Stomach smooth muscle (tissue), 2 donors: ENCODE data around the gene SLU7.

Experiments
- H3K27ac ChIP-seq: one replicate; pipeline ENCODE4 v1.7.0; 2013; ENCODE audit warnings: mild to moderate bottlenecking, low read length, inconsistent platforms
- H3K27me3 ChIP-seq, 2 donors: one replicate each; pipeline ENCODE4 v1.7.0; 2013; ENCODE audit warnings: low read length in 2 of 2; ENCODE audit not compliant: insufficient read depth in 2 of 2, control insufficient read depth in 1 of 2
- H3K36me3 ChIP-seq, 2 donors: one replicate each; pipeline ENCODE4 v1.7.0; 2013; ENCODE audit warnings: low read length in 2 of 2; ENCODE audit not compliant: control insufficient read depth in 2 of 2, insufficient read depth in 2 of 2
- H3K4me1 ChIP-seq: one replicate; pipeline ENCODE4 v1.7.0; 2013; ENCODE audit warnings: low read length; ENCODE audit not compliant: control insufficient read depth, insufficient read depth
- H3K4me3 ChIP-seq, 2 donors: one replicate each; pipeline ENCODE4 v1.7.0; 2013; ENCODE audit warnings: low read length in 2 of 2
- H3K9ac ChIP-seq, 2 donors: one replicate each; pipeline ENCODE4 v1.7.0; 2013; ENCODE audit warnings: low read length in 2 of 2, mild to moderate bottlenecking in 1 of 2
- H3K9me3 ChIP-seq, 2 donors: one replicate each; pipeline ENCODE4 v1.7.0; 2013; ENCODE audit warnings: low read length in 2 of 2; ENCODE audit not compliant: control insufficient read depth in 2 of 2
- donor health status: healthy.
- donor health status: Pancreatic carcinoma.

The SLU7 gene

DNA sequence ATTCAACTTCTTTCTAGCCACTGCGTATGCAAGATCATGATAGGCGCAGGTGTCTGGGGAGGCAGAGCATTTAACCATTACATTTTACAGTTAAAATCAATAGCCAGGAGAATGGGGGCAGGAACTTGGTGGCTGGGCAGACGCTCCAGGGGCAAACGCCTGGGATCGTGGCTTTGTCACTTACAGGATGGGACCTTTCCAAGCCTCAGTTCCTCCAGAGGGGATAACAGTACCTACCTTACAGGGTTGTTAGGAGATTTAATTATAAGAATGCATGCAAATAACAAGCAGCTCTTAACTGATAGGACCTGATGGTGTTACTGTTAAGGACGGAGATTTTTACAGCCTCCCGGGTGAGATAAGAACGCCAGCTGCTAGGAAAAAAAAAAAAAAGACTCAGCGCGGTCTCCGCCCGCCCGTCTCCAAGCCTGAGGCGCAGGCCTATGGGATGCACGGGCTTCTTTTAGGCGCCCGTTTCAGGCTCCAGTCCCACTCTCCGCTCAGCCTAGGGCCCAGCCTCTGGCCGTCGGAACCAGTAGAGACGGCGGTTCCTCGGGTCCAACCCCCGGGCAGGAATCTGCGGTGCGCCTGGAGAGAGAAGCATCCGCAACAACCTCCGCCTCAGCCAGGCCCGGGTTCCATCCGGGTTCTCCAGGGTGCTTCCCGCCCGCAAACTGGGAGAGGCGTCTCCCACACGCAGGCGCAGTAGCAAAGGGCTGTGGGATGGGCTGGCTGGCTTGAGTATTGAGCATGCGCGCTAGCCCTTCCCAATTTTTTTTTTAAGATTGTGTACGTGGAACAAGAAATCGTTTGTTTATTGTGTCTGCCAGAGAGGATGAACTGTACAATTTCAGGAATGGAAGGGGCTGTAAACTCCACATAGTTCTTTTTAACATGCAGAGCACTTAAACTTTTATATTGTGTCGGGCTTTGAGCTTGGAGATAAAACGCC, 19.2 kb downstream of the SLU7 start, which contains the start of gene FAM200C:
Gene FAM200C (minus strand): TSS at position 653 of the 952 bp plus-strand sequence. CDS start 4,564 bp downstream, outside the sequence.
- H3K9me3 ChIP-seq, result no peaks in the 10 kb centered on the region
- no peaks in the 10 kb centered on the region for H3K4me1 ChIP-seq
- H3K27me3 ChIP-seq, result no peaks in the 10 kb centered on the region
- peak within 1 kb of the TSS; percentile 81 to 90 for H3K4me3 ChIP-seq
- H3K27ac ChIP-seq, result peak within 1 kb of the TSS; percentile 84
- peak within 1 kb of the TSS; percentile 90 to 91 for H3K9ac ChIP-seq
- H3K36me3 ChIP-seq, result peaks cover 18 to 21% of the 10 kb centered on the region in 2 donors

DNA sequence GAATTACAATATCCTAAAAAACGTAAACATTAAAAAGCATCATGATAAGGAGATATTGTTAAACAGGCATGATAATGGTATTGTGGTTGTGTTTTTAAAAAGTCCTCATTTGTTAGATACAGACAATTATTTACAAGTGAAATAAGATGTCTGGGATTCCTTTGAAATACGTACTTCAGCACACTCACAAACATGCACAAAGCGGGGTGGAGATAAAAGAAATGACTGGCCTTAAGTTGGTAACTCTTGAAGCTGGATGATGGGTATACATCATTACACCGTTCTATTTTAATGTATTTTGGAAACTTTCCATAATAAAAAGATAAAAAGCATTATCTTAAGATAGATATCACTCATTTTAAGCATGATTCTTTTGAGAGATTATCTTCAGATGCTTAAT, 20.1 kb downstream of the SLU7 start:
- H3K36me3 ChIP-seq, result peaks cover 14% of the 10 kb centered on the region in 2 donors
- no peak overlapping the region for H3K27ac ChIP-seq
- no peaks in the 10 kb centered on the region for H3K9me3 ChIP-seq
- H3K9ac ChIP-seq, result peak overlapping the region; percentile 90 to 91
- H3K4me3 ChIP-seq, result peak overlapping the region; percentile 81 to 90
- H3K4me1 ChIP-seq, result no peaks in the 10 kb centered on the region
- no peaks in the 10 kb centered on the region for H3K27me3 ChIP-seq

- H3K9me3 ChIP-seq, result no peaks in the 10 kb centered on the region
- no peaks in the 10 kb centered on the region for H3K4me1 ChIP-seq
- H3K27me3 ChIP-seq, result no peaks in the 10 kb centered on the region
- H3K36me3 ChIP-seq, result peaks cover 6 to 8% of the 10 kb centered on the region in 2 donors
- no peak overlapping the region for H3K27ac ChIP-seq
- H3K4me3 ChIP-seq, result no peak overlapping the region
- no peak overlapping the region for H3K9ac ChIP-seq
Measured at GRCh38 chr5:160397492-160397891, 21.4 kb downstream of the SLU7 start.

GRCh38 chr5:160395111-160395510, 23.8 kb downstream of the SLU7 start:
- Histone ChIP-seq H3K4me3 (no peak overlapping the region), H3K9ac (no peak overlapping the region), H3K27me3 (no peaks in the 10 kb centered on the region), H3K9me3 (no peaks in the 10 kb centered on the region), H3K27ac (no peak overlapping the region), H3K36me3 (peaks cover 3 to 8% of the 10 kb centered on the region in 2 donors), H3K4me1 (no peaks in the 10 kb centered on the region)

DNA sequence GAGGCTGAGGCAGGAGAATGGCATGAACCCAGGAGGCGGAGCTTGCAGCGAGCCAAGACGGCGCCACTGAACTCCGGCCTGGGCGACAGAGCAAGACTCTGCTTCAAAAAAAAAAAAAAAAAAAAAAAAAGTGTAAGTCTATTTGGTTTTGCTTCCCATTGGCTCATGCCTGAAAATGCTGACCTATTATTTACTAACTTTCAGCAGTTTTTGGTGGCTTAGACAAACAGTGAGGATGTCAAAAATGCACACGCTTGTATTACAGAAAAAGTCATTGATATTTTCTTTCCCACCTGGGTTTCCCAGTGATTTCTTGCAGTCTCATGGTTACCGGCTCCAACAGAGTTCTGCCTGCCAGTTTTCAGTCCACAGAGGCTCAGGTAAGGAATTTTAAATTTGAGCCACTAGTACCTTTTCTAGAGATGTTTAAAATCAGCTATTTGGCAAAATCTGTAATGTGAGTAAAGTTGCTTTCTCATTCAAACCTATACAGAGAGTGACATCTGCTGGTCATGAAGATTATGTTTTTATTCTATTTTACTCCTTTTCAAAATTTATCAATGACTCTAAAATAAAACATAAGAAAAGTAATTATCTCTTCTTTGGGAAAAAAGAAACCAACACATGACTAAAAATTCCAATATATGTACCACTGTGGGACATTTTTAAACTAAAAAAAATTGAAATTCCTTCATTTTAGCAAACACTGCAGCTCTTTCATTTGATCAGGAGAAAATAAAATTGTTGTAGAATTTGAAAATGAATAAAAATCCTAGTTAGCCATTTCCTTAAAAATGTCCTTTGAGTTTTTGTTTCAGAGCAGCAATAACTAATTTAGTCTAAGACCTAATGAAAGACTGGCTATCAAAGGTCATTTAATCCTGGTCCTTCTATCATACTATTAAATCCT, 27.8 kb downstream of the SLU7 start:
- Histone ChIP-seq H3K27me3 (no peaks in the 10 kb centered on the region), H3K36me3 (peaks cover 3 to 8% of the 10 kb centered on the region in 2 donors), H3K4me3 (no peak overlapping the region), H3K4me1 (no peaks in the 10 kb centered on the region), H3K9me3 (peaks cover 0 to 5% of the 10 kb centered on the region in 2 donors), H3K27ac (no peak overlapping the region), H3K9ac (no peak overlapping the region)

DNA sequence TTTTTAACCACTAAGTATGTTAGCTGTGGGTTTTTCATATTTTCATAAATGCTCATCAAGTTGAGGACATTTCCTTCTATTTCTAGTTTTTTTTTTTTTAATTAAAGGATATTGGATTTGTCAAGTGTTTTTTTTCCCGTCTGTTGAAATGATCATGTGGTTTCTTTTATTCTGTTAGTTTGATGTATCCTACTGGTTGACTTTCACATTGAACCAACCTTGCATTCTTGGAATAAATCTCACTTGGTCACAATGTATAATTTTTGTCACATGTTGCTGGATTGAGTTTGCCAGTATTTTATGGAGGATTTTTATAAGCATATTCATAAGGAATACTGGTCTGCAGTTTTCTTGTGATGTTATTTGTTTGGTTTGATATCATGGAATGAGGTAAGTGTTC, 31.4 kb downstream of the SLU7 start:
- Histone ChIP-seq H3K27ac (no peak overlapping the region), H3K9ac (no peak overlapping the region), H3K4me3 (no peak overlapping the region), H3K27me3 (no peaks in the 10 kb centered on the region), H3K36me3 (no peaks in the 10 kb centered on the region), H3K4me1 (no peaks in the 10 kb centered on the region), H3K9me3 (peaks cover 0 to 5% of the 10 kb centered on the region in 2 donors)

- no peak overlapping the region for H3K9ac ChIP-seq
- no peak overlapping the region for H3K4me3 ChIP-seq
- peaks cover 0 to 5% of the 10 kb centered on the region in 2 donors for H3K9me3 ChIP-seq
- no peaks in the 10 kb centered on the region for H3K36me3 ChIP-seq
- no peak overlapping the region for H3K27ac ChIP-seq
- H3K27me3 ChIP-seq, result no peaks in the 10 kb centered on the region
- no peaks in the 10 kb centered on the region for H3K4me1 ChIP-seq
Measured at GRCh38 chr5:160385496-160385895, 33.4 kb downstream of the SLU7 start.

GRCh38 chr5:160384681-160385080, 34.2 kb downstream of the SLU7 start:
- no peak overlapping the region for H3K4me3 ChIP-seq
- no peak overlapping the region for H3K9ac ChIP-seq
- no peak overlapping the region for H3K27ac ChIP-seq
- no peaks in the 10 kb centered on the region for H3K4me1 ChIP-seq
- H3K36me3 ChIP-seq, result no peaks in the 10 kb centered on the region
- peaks cover 0 to 5% of the 10 kb centered on the region in 2 donors for H3K9me3 ChIP-seq
- no peaks in the 10 kb centered on the region for H3K27me3 ChIP-seq

GRCh38 chr5:160382346-160382745, 36.5 kb downstream of the SLU7 start:
- peaks cover 0 to 5% of the 10 kb centered on the region in 2 donors for H3K9me3 ChIP-seq
- H3K27me3 ChIP-seq, result no peaks in the 10 kb centered on the region
- no peaks in the 10 kb centered on the region for H3K4me1 ChIP-seq
- no peak overlapping the region for H3K9ac ChIP-seq
- H3K36me3 ChIP-seq, result no peaks in the 10 kb centered on the region
- H3K4me3 ChIP-seq, result no peak overlapping the region
- H3K27ac ChIP-seq, result no peak overlapping the region

DNA sequence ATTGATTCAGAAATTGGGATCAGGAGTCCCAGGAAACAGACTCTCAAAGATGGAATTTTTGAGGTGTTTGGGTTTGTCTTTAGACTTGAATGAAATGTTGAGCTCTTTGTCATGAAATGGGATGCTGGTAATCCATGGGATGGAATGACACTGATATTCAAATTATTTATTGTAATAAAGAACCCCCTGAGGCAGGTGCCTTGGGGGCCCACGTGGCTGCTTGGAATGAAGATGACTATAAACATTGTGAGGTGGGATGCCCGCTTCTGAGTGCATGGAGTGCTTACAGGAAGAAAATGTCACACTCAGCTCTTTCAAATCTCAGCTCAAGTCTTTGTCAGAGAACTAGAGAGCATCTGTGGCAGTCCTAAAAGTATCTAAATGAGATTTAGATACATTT, 38.8 kb downstream of the SLU7 start:
- Histone ChIP-seq H3K27ac (no peak overlapping the region), H3K36me3 (no peaks in the 10 kb centered on the region), H3K9ac (no peak overlapping the region), H3K27me3 (no peaks in the 10 kb centered on the region), H3K9me3 (no peaks in the 10 kb centered on the region), H3K4me1 (no peaks in the 10 kb centered on the region), H3K4me3 (no peak overlapping the region)
